ENCODE data around the gene NDUFA12.

The NDUFA12 gene

DNA sequence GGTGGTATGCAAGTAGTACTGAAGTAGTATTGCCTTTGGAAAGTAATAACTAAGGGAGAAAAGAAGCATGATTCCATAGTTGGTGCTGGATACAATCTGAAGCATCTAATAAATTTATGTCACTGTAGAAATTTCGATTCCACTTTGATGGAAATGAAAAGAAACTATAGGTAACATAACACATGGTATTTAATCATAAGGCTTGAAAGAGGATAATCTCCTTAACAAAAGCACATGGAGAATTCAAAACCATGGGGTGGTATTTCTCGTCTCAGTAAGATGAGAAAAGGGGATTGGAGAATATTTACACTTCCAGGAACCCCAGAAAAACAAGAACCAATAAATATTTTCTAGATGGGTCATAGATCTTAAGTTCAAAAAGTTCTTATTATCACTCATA, 72.7 kb downstream of the NDUFA12 start:
- TF ChIP-seq GATA2 (IDR thresholded peaks at IDR 0.05; ENCODE audit: low read depth, low read length): no peak
- TF ChIP-seq GATA3 (IDR thresholded peaks at IDR 0.05; ENCODE audit: low read depth, low read length): no peak

DNA sequence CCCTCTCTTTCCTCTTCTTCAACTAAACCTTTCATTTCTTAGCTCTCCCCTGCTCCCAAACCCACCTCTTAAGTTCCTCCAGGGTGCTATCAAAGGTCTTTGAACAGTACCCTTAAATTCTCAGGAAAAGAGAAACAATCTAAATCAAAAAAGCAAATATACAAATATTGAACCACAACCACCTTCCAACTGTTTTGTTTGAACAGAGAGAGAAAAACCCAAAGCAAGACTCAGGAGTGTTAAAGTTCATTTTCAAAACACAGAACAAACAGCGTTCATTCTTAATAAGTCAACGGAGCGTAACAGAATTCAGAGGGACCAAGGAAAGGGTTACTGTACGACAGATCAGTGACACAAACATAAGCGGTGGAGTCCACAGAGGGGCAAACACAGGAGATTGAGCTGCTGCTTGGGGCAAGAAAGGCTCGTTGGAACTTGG, 73.3 kb downstream of the NDUFA12 start:
- TF ChIP-seq GATA3 (IDR thresholded peaks at IDR 0.05; ENCODE audit: low read depth, low read length) (no peak), GATA2 (IDR thresholded peaks at IDR 0.05; ENCODE audit: low read depth, low read length) (no peak)

DNA sequence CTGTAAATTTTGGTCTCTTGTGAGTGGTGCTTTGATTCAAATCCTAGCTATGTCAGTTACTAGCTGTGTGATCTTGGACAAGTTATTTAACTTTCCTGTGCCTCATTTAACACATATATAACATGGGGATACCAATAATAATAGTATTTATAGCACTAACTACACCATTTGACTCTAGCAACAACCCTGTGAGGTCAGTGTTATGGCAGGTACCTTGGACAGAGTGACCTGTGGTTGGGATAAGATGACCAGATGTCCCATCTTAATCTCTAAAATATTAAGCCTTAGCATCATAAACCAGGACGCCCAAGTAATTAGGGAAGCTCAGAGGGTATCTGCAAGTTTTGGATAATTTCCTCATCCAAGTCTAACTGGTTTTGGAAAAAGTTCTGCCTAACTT, 73.7 kb downstream of the NDUFA12 start:
- TF ChIP-seq GATA3 (IDR thresholded peaks at IDR 0.05; ENCODE audit: low read depth, low read length): no peak
- TF ChIP-seq GATA2 (IDR thresholded peaks at IDR 0.05; ENCODE audit: low read depth, low read length): no peak

DNA sequence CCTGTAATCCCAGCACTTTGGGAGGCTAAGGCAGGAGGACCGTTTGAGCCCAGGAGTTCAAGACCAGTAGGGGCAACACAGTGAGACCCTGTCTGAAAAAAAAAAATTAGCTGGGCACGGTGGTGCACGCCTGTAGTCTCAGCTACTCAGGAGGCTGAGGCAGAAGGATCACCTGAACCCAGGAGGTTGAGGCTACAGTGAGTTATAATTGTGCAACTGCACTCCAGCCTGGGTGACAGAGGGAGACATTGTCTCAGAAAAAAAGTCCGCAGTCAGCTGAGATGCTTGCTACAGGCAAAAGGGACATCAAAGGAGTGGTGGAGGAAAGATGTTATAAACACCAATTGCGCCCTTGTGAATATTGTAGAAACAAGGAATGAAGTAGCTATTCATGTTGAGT, 77.8 kb downstream of the NDUFA12 start:
- TF ChIP-seq GATA3 (IDR thresholded peaks at IDR 0.05; ENCODE audit: low read depth, low read length): no peak

DNA sequence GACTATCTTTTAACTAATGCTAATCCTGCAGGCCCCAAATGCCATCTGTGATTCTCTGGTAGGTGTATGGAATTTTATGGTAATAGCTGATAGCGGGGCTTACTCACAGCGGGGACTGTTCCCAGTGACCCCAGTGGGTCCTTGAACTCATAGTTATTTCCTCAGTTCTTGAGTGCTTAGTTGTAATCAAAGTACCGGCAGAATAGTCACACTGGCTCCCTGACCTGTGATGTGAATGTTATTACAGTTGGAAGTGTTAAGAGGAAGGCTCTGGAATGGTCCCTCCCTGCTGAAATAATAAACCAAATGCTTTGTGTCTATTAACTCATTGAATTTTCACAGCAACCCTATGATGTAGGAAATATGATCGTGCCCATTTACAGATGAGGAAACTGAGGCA, 78.3 kb downstream of the NDUFA12 start:
- TF ChIP-seq GATA2 (IDR thresholded peaks at IDR 0.05; ENCODE audit: low read depth, low read length) (no peak), GATA3 (IDR thresholded peaks at IDR 0.05; ENCODE audit: low read depth, low read length) (no peak)

DNA sequence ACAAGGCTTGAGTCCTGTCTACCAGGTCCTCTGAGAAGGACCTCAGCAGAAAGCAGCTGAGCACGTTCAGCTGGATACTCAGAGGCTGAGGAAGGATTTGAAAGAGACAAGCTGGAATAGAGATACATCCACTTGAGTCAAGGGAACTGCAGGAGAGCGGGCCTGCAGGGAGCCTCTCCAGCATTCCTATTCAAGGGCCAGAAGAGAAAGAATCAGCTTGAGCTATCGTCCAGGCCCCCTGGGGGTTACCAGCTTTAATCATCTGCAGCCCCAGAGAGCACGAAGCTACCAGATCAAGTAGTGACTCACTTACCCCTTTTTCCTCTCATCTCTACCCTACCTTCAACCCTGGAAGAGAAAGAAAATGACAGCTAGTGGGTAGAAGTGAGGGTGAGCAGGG, 80.9 kb downstream of the NDUFA12 start:
- no peak for TF ChIP-seq GATA3 (IDR thresholded peaks at IDR 0.05; ENCODE audit: low read depth, low read length)
- no peak for TF ChIP-seq GATA2 (IDR thresholded peaks at IDR 0.05; ENCODE audit: low read depth, low read length)
